ENCODE data around the gene HPRT1.
A peak's percentile ranks its signal among the peaks of the same experiment; 100 is the strongest.

The HPRT1 gene

DNA sequence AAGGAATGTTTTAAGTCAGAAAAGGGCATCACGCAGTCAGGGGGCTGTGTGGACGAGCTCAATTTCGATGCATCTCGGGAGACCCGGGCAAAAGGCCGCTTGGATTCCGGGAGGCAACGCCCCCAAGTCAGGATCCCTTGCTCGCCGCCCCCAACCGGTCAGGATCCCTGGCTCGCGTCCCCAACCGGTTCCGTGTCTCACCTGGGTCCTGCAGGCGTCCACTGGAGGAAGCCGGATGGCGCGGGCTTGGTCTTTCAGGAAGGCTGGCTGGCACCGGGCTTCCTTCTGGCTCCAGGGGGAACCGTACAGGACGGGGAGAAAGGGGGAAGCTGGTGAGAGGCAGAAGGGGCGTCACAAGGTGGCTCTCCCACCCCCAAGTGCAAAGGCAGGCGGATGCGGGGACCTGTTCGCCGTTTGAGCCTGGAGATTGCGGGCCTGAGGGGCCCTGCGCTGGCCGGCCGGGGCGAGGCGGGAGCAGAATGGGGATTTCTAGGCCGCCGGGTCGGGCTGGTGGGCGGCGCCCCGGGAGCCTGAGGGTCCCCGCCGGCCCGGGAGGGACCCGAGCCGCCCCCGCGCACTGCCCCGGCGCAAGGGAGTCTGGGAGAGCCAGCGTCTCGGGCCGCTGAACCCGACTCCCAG lies 84.7 kb downstream of the HPRT1 start:
- peak; percentile 4 for DNase-seq

DNA sequence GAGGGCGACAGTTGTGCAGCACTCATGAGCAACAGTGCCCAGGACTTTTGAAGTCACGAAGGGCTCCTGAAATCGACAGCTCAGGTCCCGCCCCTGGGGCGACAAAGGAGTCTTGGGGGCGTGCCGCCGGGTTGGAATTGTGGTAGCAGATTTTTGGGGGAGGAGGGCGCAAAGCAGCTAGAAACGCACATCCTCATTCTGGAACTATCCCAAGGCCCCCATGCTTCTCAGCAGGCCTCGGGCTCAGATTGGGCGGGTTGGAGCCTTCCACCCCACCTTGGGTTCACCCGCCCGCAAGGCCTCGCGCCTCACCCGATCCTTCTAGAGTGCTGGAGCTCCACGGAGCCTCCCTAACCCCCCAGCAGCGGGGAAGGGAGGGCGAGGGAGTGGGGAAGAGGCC lies 85.5 kb downstream of the HPRT1 start:
- DNase-seq, result no peak

DNA sequence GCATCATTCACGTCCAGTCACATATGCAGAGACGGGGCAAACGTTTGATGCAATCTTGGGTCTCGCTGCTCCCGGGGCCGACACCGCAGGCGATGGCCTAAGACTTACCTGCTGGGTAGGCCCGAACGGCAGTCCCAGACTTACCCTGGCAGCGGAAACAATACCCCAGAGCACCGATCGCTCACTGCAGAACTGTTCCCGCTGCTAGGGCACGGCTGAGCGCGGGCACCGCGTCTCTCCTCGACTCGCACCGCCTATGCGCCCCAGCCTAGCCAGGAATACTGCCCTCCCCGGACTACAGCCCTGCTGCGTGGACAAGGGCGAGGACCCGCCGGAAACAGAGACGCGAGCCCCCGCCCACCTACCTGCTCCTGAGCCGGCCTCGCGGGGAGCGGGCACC lies 86.2 kb downstream of the HPRT1 start:
- DNase-seq, result no peak

- no peak for DNase-seq
Observed at GRCh38 chrX:134547047-134547679, 87.2 kb downstream of the HPRT1 start.

- peak; percentile 1 for DNase-seq
Observed at GRCh38 chrX:134548257-134549201, 88.6 kb downstream of the HPRT1 start.
